Measurements from ENCODE around the gene IFRD1.

- TF ChIP-seq, protein P1, sequence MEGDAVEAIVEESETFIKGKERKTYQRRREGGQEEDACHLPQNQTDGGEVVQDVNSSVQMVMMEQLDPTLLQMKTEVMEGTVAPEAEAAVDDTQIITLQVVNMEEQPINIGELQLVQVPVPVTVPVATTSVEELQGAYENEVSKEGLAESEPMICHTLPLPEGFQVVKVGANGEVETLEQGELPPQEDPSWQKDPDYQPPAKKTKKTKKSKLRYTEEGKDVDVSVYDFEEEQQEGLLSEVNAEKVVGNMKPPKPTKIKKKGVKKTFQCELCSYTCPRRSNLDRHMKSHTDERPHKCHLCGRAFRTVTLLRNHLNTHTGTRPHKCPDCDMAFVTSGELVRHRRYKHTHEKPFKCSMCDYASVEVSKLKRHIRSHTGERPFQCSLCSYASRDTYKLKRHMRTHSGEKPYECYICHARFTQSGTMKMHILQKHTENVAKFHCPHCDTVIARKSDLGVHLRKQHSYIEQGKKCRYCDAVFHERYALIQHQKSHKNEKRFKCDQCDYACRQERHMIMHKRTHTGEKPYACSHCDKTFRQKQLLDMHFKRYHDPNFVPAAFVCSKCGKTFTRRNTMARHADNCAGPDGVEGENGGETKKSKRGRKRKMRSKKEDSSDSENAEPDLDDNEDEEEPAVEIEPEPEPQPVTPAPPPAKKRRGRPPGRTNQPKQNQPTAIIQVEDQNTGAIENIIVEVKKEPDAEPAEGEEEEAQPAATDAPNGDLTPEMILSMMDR (IDR thresholded peaks at IDR 0.05), result no peak
- no peak for TF ChIP-seq POLR2A (IDR thresholded peaks at IDR 0.05)
Observed at GRCh38 chr7:112470194-112470593, 19.9 kb downstream of the IFRD1 start.
